Natural killer cell treated with Interleukin-12 subunit alpha and Interleukin-12 subunit beta and Interleukin-15 and Interleukin-18, amount 100 ng/mL, for 72 hours (primary cell): ENCODE data around the gene AP5B1. TPM values are rescaled to one million over a fixed set of nuclear protein-coding genes. Genes with fewer than 3 reads are reported as not detected.
"Not testable (repeated sequence)": the region's sequence is repeated elsewhere in the genome, so short reads cannot be mapped to it uniquely, and the experiment has no call there.

Experiments
- ATAC-seq, 2 donors: fragments of 150-1000 bp; cut with Tn5 transposase in 1 of 2; sonication (Bioruptor Pico), chemical (Tn5 transposase) in 1 of 2; 2 replicates each; pipeline ENCODE4 v1.10.0; 2021
- DNase-seq: peaks from one replicate; pipeline ENCODE4 v3.0.0; 2022; ENCODE audit warnings: low spot score
- H3K27ac Mint-ChIP-seq, 2 donors: 1 replicate in 1 of 2; 2 replicates in 1 of 2; pipeline ENCODE4 v1.8.0; 2022; ENCODE audit warnings: mixed read lengths in 2 of 2, mild to moderate bottlenecking in 1 of 2, moderate library complexity in 1 of 2
- H3K27me3 Mint-ChIP-seq, 2 donors: 1 replicate in 1 of 2; 2 replicates in 1 of 2; pipeline ENCODE4 v1.8.0; 2022; ENCODE audit warnings: mixed read lengths in 2 of 2
- H3K36me3 Mint-ChIP-seq: one replicate; pipeline ENCODE4 v1.8.0; 2022; ENCODE audit warnings: mixed read lengths
- H3K4me1 Mint-ChIP-seq, 2 donors: 1 replicate in 1 of 2; 2 replicates in 1 of 2; pipeline ENCODE4 v1.8.0; 2022; ENCODE audit warnings: low read depth in 2 of 2, mixed read lengths in 2 of 2, mild to moderate bottlenecking in 1 of 2
- H3K4me3 Mint-ChIP-seq: one replicate; pipeline ENCODE4 v1.8.0; 2022; ENCODE audit warnings: mixed read lengths
- H3K9me3 Mint-ChIP-seq: 2 replicates; pipeline ENCODE4 v1.8.0; 2022; ENCODE audit warnings: mixed read lengths
- total RNA-seq, 2 donors: library from RNA; stranded (reverse); gene quantifications; one replicate each; pipeline ENCODE4 v1.2.3, GENCODE V29; 2022

AP5B1 gene
- total RNA-seq, 2 donors from 2014 or later = 15.8 to 25.4 TPM

GRCh38 chr11:65776710-65777141 is 4.0 kb downstream of the AP5B1 start:
- H3K9me3 Mint-ChIP-seq = no peaks in the 10 kb centered on the region

GRCh38 chr11:65776196-65776595 is 4.6 kb downstream of the AP5B1 start:
- no peak for DNase-seq
- ATAC-seq = no peak
- Mint-ChIP-seq H3K9me3 (no peaks in the 10 kb centered on the region), H3K4me1 (peaks cover 8% of the 10 kb centered on the region in 2 donors), H3K36me3 (no peaks in the 10 kb centered on the region), H3K27ac (peak overlapping the region; percentile 36 to 46), H3K4me3 (no peak overlapping the region), H3K27me3 (no peaks in the 10 kb centered on the region)

More at GRCh38 chr11:65776710-65777141, 4.0 kb downstream of the AP5B1 start:
- H3K36me3 Mint-ChIP-seq = no peaks in the 10 kb centered on the region
- H3K27ac Mint-ChIP-seq = no peak overlapping the region
- no peak overlapping the region for H3K4me3 Mint-ChIP-seq
- ATAC-seq = no peak
- DNase-seq = no peak
- H3K27me3 Mint-ChIP-seq = no peaks in the 10 kb centered on the region
- peaks cover 8% of the 10 kb centered on the region in 2 donors for H3K4me1 Mint-ChIP-seq

- DNase-seq (no peak), ATAC-seq (no peak)
- Mint-ChIP-seq H3K36me3 (no peaks in the 10 kb centered on the region), H3K9me3 (no peaks in the 10 kb centered on the region), H3K27me3 (no peaks in the 10 kb centered on the region), H3K27ac (peak overlapping the region in 1 of 2 donors; percentile 36), H3K4me1 (peaks cover 7 to 10% of the 10 kb centered on the region in 2 donors), H3K4me3 (no peak overlapping the region)
These were observed 6.1 kb downstream of the AP5B1 start for GRCh38 chr11:65774525-65775306.

- no peak overlapping the region for H3K4me3 Mint-ChIP-seq
- no peak overlapping the region for H3K27ac Mint-ChIP-seq
- H3K9me3 Mint-ChIP-seq = no peaks in the 10 kb centered on the region
- H3K4me1 Mint-ChIP-seq = peaks cover 7 to 14% of the 10 kb centered on the region in 2 donors
- no peaks in the 10 kb centered on the region for H3K27me3 Mint-ChIP-seq
- DNase-seq (no peak), ATAC-seq (no peak)
- no peaks in the 10 kb centered on the region for H3K36me3 Mint-ChIP-seq
These were observed 6.9 kb downstream of the AP5B1 start for GRCh38 chr11:65773784-65774411.

GRCh38 chr11:65771589-65772112 is 9.1 kb downstream of the AP5B1 start:
- Mint-ChIP-seq H3K9me3 (no peaks in the 10 kb centered on the region), H3K4me3 (no peak overlapping the region), H3K36me3 (no peaks in the 10 kb centered on the region), H3K4me1 (peaks cover 7 to 10% of the 10 kb centered on the region in 2 donors), H3K27ac (no peak overlapping the region), H3K27me3 (no peaks in the 10 kb centered on the region)
- DNase-seq (no peak), ATAC-seq (no peak)

- ATAC-seq = no peak
- Mint-ChIP-seq H3K4me3 (no peak overlapping the region), H3K4me1 (peaks cover 4 to 6% of the 10 kb centered on the region in 2 donors), H3K27ac (no peak overlapping the region), H3K9me3 (no peaks in the 10 kb centered on the region), H3K36me3 (no peaks in the 10 kb centered on the region), H3K27me3 (no peaks in the 10 kb centered on the region)
- DNase-seq = no peak
These were observed 9.7 kb downstream of the AP5B1 start for GRCh38 chr11:65770951-65771567.

- not testable (repeated sequence) for H3K9me3 Mint-ChIP-seq, ATAC-seq
These were observed 13.0 kb downstream of the AP5B1 start for GRCh38 chr11:65767806-65768205.

GRCh38 chr11:65767406-65767805 is 13.4 kb downstream of the AP5B1 start:
- peaks cover 4 to 6% of the 10 kb centered on the region in 2 donors for H3K4me1 Mint-ChIP-seq
- H3K27me3 Mint-ChIP-seq = no peaks in the 10 kb centered on the region
- H3K9me3 Mint-ChIP-seq = no peaks in the 10 kb centered on the region
- no peak overlapping the region for H3K27ac Mint-ChIP-seq
- no peaks in the 10 kb centered on the region for H3K36me3 Mint-ChIP-seq
- DNase-seq = no peak
- ATAC-seq = no peak
- H3K4me3 Mint-ChIP-seq = no peak overlapping the region

More at GRCh38 chr11:65767806-65768205, 13.0 kb downstream of the AP5B1 start:
- not testable (repeated sequence) for H3K36me3 Mint-ChIP-seq, H3K27ac Mint-ChIP-seq, H3K27me3 Mint-ChIP-seq, H3K4me1 Mint-ChIP-seq, H3K4me3 Mint-ChIP-seq, DNase-seq

- Mint-ChIP-seq H3K4me1 (peaks cover 4 to 6% of the 10 kb centered on the region in 2 donors), H3K27me3 (no peaks in the 10 kb centered on the region), H3K9me3 (no peaks in the 10 kb centered on the region), H3K36me3 (no peaks in the 10 kb centered on the region), H3K27ac (no peak overlapping the region), H3K4me3 (no peak overlapping the region)
- ATAC-seq = no peak
- no peak for DNase-seq
These were observed 14.2 kb downstream of the AP5B1 start for GRCh38 chr11:65766535-65766934.

GRCh38 chr11:65764434-65764833 is 16.3 kb downstream of the AP5B1 start:
- Mint-ChIP-seq H3K27me3 (peaks cover 0 to 4% of the 10 kb centered on the region in 2 donors), H3K4me3 (no peak overlapping the region), H3K27ac (no peak overlapping the region), H3K36me3 (no peaks in the 10 kb centered on the region), H3K4me1 (peaks cover under 1 to 1% of the 10 kb centered on the region in 2 donors), H3K9me3 (no peaks in the 10 kb centered on the region)
- ATAC-seq (no peak), DNase-seq (no peak)

- not testable (repeated sequence) for H3K9me3 Mint-ChIP-seq, ATAC-seq, H3K4me1 Mint-ChIP-seq
These were observed 18.0 kb downstream of the AP5B1 start for GRCh38 chr11:65762816-65763215.

GRCh38 chr11:65762169-65762568 is 18.6 kb downstream of the AP5B1 start:
- H3K27me3 Mint-ChIP-seq, DNase-seq, H3K36me3 Mint-ChIP-seq, H3K9me3 Mint-ChIP-seq, H3K4me3 Mint-ChIP-seq, ATAC-seq, H3K4me1 Mint-ChIP-seq, H3K27ac Mint-ChIP-seq: not testable (repeated sequence)

More at GRCh38 chr11:65762816-65763215, 18.0 kb downstream of the AP5B1 start:
- not testable (repeated sequence) for DNase-seq, H3K27ac Mint-ChIP-seq, H3K36me3 Mint-ChIP-seq, H3K27me3 Mint-ChIP-seq, H3K4me3 Mint-ChIP-seq

- Mint-ChIP-seq H3K36me3 (no peaks in the 10 kb centered on the region), H3K9me3 (no peaks in the 10 kb centered on the region), H3K27ac (no peak overlapping the region), H3K4me1 (no peaks in the 10 kb centered on the region), H3K27me3 (peaks cover 13 to 18% of the 10 kb centered on the region in 2 donors), H3K4me3 (no peak overlapping the region)
- DNase-seq (no peak), ATAC-seq (no peak)
These were observed 35.7 kb downstream of the AP5B1 start for GRCh38 chr11:65745049-65745448.

- H3K4me1 Mint-ChIP-seq = no peaks in the 10 kb centered on the region
- no peak for ATAC-seq
- no peak overlapping the region for H3K27ac Mint-ChIP-seq
- no peaks in the 10 kb centered on the region for H3K36me3 Mint-ChIP-seq
- no peak for DNase-seq
- no peaks in the 10 kb centered on the region for H3K9me3 Mint-ChIP-seq
- peaks cover 14 to 16% of the 10 kb centered on the region in 2 donors for H3K27me3 Mint-ChIP-seq
- H3K4me3 Mint-ChIP-seq = no peak overlapping the region
These were observed 36.1 kb downstream of the AP5B1 start for GRCh38 chr11:65744699-65745042.
